K562 (cell line): ENCODE measurements around the gene SPDYA. TPM values are rescaled to one million over a fixed set of nuclear protein-coding genes. Genes with fewer than 3 reads are reported as not detected.

ENCODE experiments used
- MYBL2 ChIP-seq, 2 experiments: fragments of 450-650 bp in 1 of 2; sonication (generic) in 1 of 2; formaldehyde crosslinking in 1 of 2; IDR thresholded peaks; 2 replicates each; pipeline versions ENCODE4 v1.6.1 to v1.8.1; 2017 to 2022; ENCODE audit warnings: borderline replicate concordance in 1 of 2, inconsistent platforms in 1 of 2, low read depth in 1 of 2, mild to moderate bottlenecking in 1 of 2, missing genetic modification reagents in 1 of 2, moderate library complexity in 1 of 2
- SIN3A ChIP-seq, 2 experiments: fragments of 150-350 bp in 1 of 2; IDR thresholded peaks; 2 replicates each; pipeline ENCODE4 v1.6.1; 2011 to 2016; ENCODE audit warnings: borderline replicate concordance in 2 of 2, low read depth in 2 of 2, low read length in 2 of 2, mild to moderate bottlenecking in 2 of 2, moderate library complexity in 2 of 2; ENCODE audit not compliant: control insufficient read depth in 1 of 2
- TFAP4 ChIP-seq: sonication (generic); formaldehyde crosslinking; IDR thresholded peaks from 2 replicates; pipeline ENCODE4 v1.8.0; 2022; ENCODE audit warnings: missing genetic modification reagents, mild to moderate bottlenecking, moderate library complexity, borderline replicate concordance
- ZNF280B ChIP-seq: fragments of 250-450 bp; sonication (Bioruptor Pico); IDR thresholded peaks from 2 replicates; pipeline ENCODE4 v1.5.1; 2021; ENCODE audit warnings: mild to moderate bottlenecking
- ZNF3 ChIP-seq: fragments of 250-450 bp; sonication (Bioruptor Pico); IDR thresholded peaks from 2 replicates; pipeline ENCODE4 v1.5.0; 2021; ENCODE audit warnings: mild to moderate bottlenecking, moderate library complexity
- ZNF584 ChIP-seq: fragments of 200-800 bp; sonication (Bioruptor generic); IDR thresholded peaks from 2 replicates; pipeline ENCODE4 v1.6.1; 2016; ENCODE audit warnings: low read depth, mild to moderate bottlenecking, missing genetic modification characterization, missing compliant biosample characterization
- polyA plus RNA-seq, 8 experiments: library from polyadenylated mRNA; depleted of rRNA in 4 of 8; stranded (reverse) in 5 of 8; unstranded in 3 of 8; fragments of >200 nt; fragmentation: Nextera tagmentation in 2 of 8; fragmentation: Illumina TruSeq in 1 of 8; extraction: Ambion mirVana in 2 of 8; extraction: Trizol in 1 of 8; gene quantifications; 2 replicates each; pipeline versions ENCODE4 v1.2.1 to v1.2.3, GENCODE V29; 2011 to 2014; ENCODE audit warnings: inconsistent platforms in 1 of 8, missing spikeins in 1 of 8
- total RNA-seq, 7 experiments: library from RNA; depleted of rRNA in 6 of 7; stranded (reverse); fragments of >200 nt in 6 of 7; fragmentation: Illumina TruSeq in 2 of 7; extraction: Trizol in 2 of 7; gene quantifications; 2 replicates each; pipeline versions ENCODE4 v1.2.1 to v1.2.3, GENCODE V29; 2011 to 2021; ENCODE audit warnings: low replicate concordance in 1 of 7
- TF ChIP-seq, protein P1 (sequence below): fragments of 450-650 bp; IDR thresholded peaks from 2 replicates; pipeline ENCODE4 v1.6.1; 2016; ENCODE audit warnings: mild to moderate bottlenecking, moderate library complexity
- TF ChIP-seq, protein P2 (sequence below): conservative IDR thresholded peaks from 2 replicates; pipeline ENCODE4 v1.6.1; 2011; ENCODE audit warnings: low read depth, mild to moderate bottlenecking, low read length; ENCODE audit not compliant: control insufficient read depth

The SPDYA gene
- total and polyA plus RNA-seq, 9 of the 15 experiments (the other 6 are each of a cell fraction or from before 2014, with no cell fraction given) = 0.05 to 1.6 (median 0.30) TPM; not detected in 1

DNA sequence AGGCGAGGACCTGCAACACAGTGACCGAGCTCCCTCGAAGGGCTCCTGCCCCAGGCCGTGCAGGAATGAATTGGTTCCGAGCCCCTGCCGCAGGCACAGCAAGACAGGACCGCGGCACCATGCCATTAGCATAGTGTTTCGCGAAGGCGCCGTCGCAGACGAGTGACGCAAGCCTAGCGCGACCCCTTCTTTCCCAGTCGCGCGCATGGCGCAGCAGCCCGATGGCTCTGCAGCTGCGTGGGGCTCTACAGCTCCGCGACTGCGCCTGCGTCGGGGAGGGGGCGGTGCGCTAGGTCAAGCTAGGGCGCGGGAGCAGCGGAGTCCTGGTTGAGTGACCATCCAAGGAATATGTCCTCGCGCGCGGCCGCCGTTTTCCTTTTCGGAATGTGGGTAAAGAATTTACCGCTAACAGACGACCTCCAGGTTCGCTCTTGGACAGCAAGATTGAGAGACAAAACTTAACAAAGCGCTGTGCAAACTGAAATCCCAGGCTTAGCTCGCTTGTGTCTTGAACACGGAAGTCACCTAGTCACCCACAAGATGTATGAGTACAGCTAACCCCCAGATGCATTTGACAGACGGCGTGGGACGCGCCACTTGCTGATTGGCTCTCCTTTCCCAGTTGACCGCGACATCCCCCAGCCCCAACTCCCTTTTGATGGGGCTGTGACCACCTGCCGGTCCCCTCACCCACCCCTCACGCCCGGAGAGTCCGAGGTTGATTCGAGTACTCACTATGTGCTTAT is 59.7 kb downstream of the SPDYA start, which contains the start of gene TRMT61B (continued):
- TF ChIP-seq ZNF280B (CRISPR knock-in tag) = no peak
- TF ChIP-seq, protein P1, sequence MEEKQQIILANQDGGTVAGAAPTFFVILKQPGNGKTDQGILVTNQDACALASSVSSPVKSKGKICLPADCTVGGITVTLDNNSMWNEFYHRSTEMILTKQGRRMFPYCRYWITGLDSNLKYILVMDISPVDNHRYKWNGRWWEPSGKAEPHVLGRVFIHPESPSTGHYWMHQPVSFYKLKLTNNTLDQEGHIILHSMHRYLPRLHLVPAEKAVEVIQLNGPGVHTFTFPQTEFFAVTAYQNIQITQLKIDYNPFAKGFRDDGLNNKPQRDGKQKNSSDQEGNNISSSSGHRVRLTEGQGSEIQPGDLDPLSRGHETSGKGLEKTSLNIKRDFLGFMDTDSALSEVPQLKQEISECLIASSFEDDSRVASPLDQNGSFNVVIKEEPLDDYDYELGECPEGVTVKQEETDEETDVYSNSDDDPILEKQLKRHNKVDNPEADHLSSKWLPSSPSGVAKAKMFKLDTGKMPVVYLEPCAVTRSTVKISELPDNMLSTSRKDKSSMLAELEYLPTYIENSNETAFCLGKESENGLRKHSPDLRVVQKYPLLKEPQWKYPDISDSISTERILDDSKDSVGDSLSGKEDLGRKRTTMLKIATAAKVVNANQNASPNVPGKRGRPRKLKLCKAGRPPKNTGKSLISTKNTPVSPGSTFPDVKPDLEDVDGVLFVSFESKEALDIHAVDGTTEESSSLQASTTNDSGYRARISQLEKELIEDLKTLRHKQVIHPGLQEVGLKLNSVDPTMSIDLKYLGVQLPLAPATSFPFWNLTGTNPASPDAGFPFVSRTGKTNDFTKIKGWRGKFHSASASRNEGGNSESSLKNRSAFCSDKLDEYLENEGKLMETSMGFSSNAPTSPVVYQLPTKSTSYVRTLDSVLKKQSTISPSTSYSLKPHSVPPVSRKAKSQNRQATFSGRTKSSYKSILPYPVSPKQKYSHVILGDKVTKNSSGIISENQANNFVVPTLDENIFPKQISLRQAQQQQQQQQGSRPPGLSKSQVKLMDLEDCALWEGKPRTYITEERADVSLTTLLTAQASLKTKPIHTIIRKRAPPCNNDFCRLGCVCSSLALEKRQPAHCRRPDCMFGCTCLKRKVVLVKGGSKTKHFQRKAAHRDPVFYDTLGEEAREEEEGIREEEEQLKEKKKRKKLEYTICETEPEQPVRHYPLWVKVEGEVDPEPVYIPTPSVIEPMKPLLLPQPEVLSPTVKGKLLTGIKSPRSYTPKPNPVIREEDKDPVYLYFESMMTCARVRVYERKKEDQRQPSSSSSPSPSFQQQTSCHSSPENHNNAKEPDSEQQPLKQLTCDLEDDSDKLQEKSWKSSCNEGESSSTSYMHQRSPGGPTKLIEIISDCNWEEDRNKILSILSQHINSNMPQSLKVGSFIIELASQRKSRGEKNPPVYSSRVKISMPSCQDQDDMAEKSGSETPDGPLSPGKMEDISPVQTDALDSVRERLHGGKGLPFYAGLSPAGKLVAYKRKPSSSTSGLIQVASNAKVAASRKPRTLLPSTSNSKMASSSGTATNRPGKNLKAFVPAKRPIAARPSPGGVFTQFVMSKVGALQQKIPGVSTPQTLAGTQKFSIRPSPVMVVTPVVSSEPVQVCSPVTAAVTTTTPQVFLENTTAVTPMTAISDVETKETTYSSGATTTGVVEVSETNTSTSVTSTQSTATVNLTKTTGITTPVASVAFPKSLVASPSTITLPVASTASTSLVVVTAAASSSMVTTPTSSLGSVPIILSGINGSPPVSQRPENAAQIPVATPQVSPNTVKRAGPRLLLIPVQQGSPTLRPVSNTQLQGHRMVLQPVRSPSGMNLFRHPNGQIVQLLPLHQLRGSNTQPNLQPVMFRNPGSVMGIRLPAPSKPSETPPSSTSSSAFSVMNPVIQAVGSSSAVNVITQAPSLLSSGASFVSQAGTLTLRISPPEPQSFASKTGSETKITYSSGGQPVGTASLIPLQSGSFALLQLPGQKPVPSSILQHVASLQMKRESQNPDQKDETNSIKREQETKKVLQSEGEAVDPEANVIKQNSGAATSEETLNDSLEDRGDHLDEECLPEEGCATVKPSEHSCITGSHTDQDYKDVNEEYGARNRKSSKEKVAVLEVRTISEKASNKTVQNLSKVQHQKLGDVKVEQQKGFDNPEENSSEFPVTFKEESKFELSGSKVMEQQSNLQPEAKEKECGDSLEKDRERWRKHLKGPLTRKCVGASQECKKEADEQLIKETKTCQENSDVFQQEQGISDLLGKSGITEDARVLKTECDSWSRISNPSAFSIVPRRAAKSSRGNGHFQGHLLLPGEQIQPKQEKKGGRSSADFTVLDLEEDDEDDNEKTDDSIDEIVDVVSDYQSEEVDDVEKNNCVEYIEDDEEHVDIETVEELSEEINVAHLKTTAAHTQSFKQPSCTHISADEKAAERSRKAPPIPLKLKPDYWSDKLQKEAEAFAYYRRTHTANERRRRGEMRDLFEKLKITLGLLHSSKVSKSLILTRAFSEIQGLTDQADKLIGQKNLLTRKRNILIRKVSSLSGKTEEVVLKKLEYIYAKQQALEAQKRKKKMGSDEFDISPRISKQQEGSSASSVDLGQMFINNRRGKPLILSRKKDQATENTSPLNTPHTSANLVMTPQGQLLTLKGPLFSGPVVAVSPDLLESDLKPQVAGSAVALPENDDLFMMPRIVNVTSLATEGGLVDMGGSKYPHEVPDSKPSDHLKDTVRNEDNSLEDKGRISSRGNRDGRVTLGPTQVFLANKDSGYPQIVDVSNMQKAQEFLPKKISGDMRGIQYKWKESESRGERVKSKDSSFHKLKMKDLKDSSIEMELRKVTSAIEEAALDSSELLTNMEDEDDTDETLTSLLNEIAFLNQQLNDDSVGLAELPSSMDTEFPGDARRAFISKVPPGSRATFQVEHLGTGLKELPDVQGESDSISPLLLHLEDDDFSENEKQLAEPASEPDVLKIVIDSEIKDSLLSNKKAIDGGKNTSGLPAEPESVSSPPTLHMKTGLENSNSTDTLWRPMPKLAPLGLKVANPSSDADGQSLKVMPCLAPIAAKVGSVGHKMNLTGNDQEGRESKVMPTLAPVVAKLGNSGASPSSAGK = peak; percentile 70
- no peak for TF ChIP-seq MYBL2 (IDR thresholded peaks at IDR 0.05; ENCODE audit: low read depth)
- TF ChIP-seq MYBL2 (CRISPR knock-in tag; IDR thresholded peaks at IDR 0.05; ENCODE audit: borderline replicate concordance) = no peak
- TF ChIP-seq ZNF584 = no peak
- TF ChIP-seq ZNF3 (CRISPR knock-in tag) = no peak
- peak; percentile 92 for TF ChIP-seq TFAP4 (CRISPR knock-in tag)
- TF ChIP-seq, protein P2, sequence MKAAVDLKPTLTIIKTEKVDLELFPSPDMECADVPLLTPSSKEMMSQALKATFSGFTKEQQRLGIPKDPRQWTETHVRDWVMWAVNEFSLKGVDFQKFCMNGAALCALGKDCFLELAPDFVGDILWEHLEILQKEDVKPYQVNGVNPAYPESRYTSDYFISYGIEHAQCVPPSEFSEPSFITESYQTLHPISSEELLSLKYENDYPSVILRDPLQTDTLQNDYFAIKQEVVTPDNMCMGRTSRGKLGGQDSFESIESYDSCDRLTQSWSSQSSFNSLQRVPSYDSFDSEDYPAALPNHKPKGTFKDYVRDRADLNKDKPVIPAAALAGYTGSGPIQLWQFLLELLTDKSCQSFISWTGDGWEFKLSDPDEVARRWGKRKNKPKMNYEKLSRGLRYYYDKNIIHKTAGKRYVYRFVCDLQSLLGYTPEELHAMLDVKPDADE = peak; percentile 77
- TF ChIP-seq SIN3A (IDR thresholded peaks at IDR 0.05; ENCODE audit: borderline replicate concordance in 2 of 2, control insufficient read depth in 1 of 2, low read depth in 2 of 2, low read length in 2 of 2) = peak; percentile 96; a peak in 3 of 4 replicates
